ENCODE measurements around the gene TCF7L1.
"Not testable (repeated sequence)": the region's sequence is repeated elsewhere in the genome, so short reads cannot be mapped to it uniquely, and the experiment has no call there.

TCF7L1 gene

DNA sequence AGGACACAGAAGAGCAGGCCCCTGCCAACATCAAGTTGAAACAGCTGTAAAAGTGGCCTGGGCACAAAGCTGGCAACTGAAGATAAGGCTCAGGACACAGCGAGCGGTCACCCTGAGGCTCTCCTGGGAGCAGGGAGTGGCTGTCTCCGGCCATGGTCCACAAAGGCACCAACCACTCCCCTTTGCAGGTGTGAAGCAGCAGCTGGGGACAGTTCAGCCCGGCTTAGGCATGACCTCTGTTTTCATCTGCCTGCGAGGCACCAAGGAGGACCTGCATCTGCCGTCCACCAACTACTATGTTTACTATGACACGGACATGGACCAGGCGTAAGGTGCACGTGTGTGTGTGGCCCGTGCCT lies 181.7 kb downstream of the TCF7L1 start:
- no peak for DNase-seq (ENCODE audit: low read depth in 2 of 2, low spot score in 1 of 2)

DNA sequence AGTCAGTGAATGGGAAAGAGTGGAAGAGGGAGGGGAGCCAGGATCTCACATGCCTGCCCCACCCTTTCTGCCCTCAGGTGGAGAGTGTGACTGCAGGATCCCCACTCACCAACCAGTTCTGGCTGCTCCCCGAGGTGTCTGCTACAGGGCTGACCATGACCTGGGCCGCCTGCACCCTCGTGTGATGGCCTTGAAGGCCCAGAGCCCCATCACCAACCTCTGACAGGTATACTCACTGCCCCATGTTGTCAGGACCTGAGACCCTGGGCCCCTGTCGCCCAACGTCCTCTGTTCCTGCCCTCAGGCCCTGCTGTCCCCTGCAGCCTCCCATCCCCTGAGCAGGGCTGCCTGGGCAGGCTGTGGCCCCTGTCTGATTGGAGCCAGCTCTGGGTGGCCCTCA lies 182.7 kb downstream of the TCF7L1 start:
- not testable (repeated sequence) for DNase-seq (ENCODE audit: low read depth in 2 of 2, low spot score in 1 of 2)

DNA sequence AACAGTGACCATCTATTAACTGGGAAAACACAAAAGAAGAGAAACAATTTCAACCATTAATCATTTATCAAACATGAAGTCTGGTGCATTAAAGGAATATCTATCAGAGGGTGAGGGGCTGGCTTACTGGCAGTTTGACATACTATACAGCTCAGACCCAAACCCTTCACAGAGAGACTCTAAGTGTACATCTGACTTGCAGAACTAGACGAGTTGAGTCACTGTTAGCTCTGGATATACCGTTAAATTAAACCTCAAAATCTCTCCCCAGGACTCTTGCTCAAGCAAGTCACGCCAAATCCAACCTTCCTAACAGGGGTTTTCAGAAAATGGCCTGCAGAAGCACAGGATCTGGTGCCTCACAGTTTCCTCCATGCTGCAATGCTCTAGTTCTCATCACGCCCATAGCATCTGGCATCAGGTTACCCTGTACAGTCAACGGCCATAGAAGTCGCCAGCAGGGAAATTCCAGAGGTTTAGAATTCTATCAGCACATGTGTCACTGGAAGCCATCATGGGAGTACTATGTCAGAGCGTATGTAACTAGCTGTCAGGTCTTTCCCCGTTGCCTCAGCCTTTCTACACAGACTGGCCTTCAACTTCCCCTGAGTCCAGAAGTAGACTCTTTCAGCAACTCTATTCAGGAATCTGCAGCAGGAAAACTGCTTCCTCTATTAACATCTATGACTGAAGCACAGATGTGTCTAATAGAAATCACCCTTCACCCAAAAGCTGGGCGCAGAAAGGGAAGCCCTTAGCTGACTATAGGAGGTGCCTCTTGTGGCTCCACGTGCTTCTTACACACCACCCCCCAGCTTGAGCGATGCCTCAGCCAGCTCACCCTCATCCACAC lies 185.3 kb downstream of the TCF7L1 start:
- no peak for DNase-seq (ENCODE audit: low read depth in 2 of 2, low spot score in 1 of 2)

DNA sequence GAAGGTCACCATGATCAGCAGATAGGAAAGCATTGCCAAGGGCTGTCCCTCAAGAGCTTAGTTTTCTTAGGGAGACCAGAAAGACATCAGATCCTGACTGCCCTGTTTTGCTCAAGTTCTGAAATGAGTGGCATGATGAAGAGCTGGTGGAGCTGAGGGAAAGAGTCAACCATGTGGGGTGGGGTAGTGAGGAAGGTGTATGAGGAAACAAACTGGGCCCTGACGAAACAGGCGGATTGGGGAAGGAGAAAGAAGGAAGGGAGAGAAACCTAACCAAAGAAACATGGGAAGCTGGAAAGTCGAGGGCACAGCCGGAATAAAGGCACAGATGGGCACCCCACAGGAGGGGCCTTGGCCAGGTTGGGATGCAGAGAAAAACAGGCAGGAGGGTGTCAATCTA lies 186.6 kb downstream of the TCF7L1 start:
- DNase-seq (ENCODE audit: low read depth in 2 of 2, low spot score in 1 of 2) = no peak

DNA sequence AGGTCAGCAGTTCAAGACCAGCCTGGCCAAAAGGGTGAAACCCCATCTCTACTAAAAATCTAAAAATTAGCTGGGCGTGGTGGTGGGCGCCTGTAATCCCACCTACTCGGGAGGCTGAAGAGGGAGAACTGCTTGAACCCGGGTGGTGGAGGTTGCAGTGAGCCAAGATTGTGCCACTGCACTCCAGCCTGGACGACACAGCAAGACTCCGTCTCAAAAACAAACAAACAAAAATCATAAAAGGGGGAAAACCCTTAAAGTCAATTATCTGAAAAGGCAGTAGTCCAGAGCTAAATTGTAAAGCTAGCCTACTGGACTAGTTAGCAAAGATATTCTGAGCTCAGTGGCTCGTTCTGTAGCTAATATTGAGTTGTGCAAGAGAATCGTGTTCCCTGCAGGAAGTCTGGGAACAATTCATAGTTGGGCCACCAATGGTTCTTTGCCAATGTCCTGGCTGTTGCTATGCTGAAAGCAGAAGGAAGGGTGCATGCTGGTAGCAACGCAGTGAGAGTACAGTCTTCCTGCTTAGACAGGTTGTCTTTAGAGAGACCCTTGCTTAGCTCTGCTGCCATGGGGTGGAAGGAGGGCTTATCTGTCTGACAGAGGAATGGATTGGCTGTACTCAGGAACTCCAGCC lies 190.3 kb downstream of the TCF7L1 start:
- no peak for DNase-seq (ENCODE audit: low read depth in 2 of 2, low spot score in 1 of 2)

DNA sequence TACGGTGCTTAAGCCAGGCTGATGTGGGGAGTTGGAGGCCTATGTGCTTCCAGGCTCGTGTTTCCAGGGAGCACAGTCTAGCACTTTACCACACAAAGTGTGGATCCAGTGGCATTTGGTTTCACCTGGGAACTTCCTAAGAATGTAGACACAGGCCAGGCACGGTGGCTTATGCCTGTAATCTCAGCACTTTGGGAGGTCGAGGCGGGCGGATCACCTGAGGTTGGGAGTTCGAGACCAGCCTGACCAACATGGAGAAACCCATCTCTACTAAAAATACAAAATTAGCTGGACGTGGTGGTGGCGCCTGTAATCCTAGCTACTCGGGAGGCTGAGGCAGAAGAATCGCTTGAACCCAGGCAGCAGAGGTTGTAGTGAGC lies 190.8 kb downstream of the TCF7L1 start:
- DNase-seq (ENCODE audit: low read depth in 2 of 2, low spot score in 1 of 2) = not testable (repeated sequence)

DNA sequence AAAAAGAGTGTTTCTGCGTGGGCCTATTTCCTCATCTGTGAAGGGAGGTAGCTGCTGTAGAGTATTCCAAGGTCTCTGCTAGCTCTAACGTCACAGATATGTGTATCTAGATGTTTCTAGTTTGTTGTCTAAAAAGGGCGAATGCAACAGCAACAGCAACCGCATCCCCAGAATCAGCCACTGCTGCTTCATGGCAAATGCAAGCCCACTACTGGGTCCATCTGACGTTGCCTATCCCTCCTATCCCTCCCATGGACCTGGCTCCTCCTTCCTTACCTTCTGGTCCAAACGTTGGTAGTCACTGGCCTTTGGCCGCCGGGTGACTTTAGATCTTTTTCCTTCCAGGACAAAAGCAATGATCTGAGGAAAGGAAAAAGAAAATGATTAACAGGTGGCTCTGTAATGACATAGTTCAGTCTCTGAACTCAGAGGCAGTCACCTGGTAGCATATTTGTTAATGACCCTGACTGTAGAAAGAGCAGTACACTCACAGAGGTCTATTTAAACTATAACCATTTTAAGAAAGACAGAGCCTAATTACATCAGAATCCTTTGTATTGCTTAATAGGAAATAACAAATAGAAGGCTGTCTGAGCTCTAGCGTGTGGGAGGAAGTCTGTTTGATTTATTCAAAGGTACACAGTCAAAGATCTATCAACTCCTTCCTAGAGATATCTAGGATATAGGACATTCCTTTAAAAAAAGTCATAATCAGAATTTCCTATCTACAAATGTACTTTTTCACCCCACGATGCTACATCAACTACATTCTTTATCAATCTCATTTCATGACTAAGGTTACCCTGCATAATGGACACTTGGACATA lies 191.7 kb downstream of the TCF7L1 start:
- no peak for DNase-seq (ENCODE audit: low read depth in 2 of 2, low spot score in 1 of 2)

DNA sequence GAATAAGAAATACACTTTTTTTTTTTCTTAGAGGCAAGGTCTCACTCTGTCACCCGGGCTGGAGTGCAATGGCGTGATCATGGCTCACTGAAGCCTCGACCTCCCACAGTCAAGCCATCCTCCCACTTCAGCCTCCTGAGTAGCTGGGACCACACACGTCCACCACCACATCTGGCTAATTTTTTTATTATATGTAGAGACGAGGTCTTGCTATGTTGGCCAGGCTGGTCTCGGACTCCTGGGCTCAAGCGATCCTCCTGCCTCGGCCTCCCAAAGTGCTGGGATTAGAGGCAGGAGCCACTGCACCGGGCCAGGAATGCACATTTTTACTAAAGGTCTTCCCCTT lies 192.2 kb downstream of the TCF7L1 start:
- no peak for DNase-seq (ENCODE audit: low read depth in 2 of 2, low spot score in 1 of 2)

DNA sequence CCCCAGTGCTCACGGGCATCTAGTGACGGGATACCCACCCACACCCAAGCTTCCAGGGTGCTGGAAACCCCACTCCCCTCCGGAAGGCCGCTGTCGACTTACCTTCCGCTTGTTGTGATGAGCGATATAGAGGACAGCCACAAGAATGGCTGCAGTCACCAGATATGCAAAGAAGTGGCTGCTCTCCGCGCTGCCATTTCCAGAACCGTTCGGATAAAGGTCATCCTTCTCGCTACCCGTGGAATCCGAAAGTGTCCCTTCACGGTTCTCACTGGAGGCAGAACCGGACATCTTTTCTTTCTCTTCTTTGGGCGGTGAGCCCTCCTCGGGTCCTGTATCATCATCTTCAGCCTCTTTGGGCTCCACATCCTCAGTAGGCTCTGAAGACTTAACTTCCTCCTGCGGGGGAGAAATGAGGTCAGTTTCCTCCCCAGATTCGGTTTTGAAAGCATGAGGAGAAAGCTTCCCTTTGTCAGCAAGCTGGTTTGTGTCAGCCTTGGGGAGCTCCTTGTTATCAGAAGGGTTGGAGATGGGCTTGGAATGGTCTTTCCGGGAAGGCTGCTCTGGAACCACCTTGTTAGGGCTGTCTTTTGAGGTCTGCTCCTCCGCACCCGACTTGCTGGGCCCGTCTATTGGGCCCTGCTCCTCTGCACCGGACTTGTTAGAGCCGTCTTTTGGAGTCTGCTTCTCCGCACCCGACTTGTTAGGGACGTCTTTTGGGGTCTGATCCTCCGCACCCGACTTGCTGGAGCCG lies 193.4 kb downstream of the TCF7L1 start:
- no peak for DNase-seq (ENCODE audit: low read depth in 2 of 2, low spot score in 1 of 2)

DNA sequence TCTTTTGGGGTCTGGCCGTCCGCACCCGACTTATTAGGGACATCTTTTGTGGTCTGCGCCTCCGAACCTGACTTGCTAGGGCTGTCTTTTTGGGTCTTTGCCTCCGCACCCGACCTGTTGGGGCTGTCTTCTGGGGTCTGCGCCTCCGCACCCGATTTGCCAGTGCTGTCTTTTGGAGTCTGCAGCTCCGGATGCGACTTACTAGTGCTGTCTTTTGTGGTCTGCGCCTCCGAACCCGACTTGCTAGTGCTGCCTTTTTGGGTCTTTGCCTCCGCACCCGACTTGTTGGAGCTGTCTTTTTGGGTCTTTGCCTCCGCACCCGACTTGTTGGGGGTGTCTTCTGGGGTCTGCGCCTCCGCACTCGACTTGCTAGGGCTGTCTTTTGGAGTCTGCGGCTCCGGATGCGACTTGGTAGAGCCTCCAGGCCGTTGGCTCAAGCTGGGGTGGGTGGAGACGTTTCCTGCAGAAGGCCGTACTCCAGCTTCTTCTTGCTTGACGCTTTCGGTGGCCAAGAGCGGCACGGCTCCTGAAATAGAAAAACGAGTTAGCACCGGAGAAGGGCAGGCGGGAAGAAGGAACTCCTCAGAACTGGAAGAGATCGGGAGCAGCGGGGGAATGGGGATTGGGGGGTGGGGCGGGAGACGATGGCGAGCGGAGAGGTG lies 194.1 kb downstream of the TCF7L1 start:
- no peak for DNase-seq (ENCODE audit: low read depth in 2 of 2, low spot score in 1 of 2)

DNA sequence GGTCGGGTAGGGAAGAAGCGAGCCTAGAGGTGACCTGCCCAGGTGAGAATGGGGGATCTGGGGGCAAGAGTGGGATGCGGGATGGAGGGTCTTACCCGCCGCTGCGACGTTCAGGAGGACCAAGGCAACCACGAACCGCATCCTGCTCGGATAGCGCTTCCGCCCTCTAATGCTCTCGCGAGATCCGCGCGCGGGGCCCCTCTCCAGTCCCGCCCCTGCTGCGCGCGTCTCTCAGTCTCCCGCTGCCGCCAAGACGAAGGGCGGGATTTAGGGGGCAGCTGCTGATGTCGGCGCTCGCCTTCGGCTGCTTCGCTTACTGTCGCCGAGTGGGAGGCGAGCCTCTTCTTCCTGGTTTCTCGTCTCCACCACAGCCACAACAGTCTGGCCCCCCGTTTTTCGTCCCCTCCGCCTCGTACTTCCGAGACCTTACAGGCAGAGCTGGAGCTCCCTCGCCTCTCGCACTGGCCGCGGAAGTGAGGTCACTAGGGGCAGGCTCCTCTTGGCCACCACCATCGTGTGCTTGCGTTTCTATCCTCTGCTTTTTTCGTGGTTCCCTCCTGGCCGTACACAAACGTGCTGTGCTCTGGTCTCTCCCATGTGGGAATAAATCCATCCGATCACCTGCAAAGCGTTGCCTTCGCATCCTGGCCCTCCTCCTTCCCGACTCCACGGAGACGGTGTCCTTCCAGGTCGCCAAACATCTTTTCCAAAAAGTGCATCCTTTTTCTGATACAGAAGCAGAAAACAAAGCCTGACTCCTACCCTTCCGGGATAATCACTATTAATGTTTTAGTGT lies 194.8 kb downstream of the TCF7L1 start, which contains the start of gene TGOLN2:
TGOLN2 (minus strand) TSS at position 168 of the 796 bp plus-strand sequence; CDS start at position 141, 27 bp downstream.
- peak; percentile 77 to 87 for DNase-seq (ENCODE audit: low read depth in 2 of 2, low spot score in 1 of 2)

DNA sequence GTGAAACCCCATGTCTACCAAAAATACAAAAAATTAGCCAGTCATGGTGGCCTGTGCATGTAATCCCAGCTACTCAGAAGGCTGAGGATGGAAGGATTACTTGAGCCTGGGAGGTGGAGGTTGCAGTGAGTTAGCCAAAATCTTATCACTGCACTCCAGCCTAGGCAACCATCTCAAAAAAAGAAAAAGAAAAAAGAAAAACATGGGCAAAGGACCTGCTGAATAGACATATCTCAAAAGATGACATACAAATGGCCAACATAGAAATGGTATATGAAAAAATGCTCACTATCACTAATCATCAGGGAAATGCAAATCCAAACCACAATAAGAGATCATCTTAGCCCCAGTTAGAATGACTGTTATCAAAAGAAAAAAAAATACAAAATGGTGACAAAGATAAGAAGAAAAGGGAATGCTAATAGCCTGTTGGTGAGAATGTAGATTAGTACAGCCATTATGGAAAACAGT lies 196.0 kb downstream of the TCF7L1 start:
- no peak for DNase-seq (ENCODE audit: low read depth in 2 of 2, low spot score in 1 of 2)

DNA sequence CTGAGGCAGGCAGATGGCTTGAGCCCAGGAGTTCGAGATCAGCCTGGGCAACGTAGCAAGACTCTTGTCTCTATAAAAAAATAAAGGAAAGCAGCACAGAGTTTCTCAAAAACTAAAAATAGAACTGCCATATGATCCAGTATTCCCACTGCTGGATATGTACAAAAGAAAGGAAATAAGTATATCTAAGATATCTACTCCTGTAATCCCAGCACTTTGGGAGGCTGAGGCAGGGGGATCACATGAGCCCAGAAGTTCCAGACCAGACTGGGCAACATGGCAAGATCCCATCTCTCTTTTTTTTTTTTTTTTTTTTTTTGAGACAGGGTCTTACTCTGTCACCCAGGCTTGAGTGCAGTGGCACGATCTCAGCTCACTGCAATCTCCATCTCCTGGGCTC lies 196.5 kb downstream of the TCF7L1 start:
- DNase-seq (ENCODE audit: low read depth in 2 of 2, low spot score in 1 of 2) = not testable (repeated sequence)

DNA sequence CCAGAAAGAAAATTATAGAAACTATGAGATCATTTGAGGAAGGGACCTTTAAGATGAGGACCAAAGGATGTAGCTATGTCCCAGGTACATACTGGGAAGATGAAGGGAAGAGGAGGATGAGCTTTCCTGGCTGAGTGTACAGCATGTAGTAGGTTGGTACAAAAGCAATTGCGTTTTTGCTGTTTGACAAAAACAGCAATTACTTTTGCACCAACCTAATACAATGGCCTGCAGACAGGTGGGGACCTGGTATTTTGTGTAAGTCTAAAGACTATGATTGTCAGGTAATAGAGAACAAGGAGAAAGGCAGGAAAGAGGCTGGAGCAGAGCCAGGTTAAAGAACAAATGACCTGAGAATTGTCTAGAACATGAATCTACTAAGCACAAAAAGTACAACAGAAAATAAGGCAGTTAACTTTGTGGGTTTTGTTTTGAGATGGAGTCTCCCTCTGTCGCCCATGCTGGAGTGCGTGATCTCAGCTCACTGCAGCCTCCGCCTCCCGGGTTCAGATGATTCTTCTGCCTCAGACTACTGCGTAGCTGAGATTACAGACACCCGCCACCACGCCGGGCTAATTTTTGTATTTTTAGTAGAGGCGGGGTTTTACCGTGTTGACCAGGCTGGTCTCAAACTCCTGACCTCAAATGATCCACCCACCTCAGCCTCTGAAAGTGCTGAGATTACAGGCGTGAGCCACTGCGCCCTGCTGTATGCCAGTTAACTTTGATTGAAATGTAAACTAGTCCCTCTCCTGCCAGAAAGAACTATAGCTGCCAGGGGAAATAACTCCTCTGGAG lies 197.8 kb downstream of the TCF7L1 start:
- no peak for DNase-seq (ENCODE audit: low read depth in 2 of 2, low spot score in 1 of 2)

DNA sequence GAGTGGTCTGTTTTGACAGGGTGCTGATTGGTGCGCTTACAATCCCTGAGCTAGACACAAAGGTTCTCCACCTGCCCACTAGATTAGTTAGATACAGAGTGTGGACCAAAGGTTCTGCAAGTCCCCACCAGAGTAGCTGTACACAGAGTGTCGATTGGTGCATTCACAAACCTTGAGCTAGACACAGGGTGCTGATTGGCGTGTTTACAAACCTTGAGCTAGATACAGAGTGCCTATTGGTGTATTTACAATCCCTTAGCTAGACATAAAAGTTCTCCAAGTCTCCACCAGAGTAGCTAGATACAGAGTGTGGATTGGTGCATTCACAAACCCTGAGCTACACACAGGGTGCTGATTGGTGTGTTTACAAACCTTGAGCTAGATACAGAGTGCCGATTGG lies 200.7 kb downstream of the TCF7L1 start:
- not testable (repeated sequence) for DNase-seq (ENCODE audit: low read depth in 2 of 2, low spot score in 1 of 2)

DNA sequence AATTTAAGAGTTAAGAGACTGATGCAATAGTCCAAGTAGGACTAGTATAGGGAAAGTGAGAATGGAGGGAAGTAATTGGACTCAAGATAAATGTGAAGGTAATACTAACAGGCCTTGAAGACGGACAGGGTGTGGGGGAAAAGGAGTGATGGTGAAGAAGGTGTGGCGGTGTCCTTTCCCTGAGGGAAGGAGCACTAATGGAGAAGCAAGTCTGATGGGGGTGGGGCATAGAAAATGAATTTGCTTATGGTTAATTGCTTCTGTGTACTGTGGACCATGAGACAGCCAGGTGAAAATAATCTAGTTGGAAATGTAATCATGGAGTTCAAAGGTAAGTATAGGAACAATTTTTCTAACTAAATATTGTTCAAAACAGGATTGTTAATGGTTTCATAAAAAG lies 201.7 kb downstream of the TCF7L1 start:
- no peak for DNase-seq (ENCODE audit: low read depth in 2 of 2, low spot score in 1 of 2)

DNA sequence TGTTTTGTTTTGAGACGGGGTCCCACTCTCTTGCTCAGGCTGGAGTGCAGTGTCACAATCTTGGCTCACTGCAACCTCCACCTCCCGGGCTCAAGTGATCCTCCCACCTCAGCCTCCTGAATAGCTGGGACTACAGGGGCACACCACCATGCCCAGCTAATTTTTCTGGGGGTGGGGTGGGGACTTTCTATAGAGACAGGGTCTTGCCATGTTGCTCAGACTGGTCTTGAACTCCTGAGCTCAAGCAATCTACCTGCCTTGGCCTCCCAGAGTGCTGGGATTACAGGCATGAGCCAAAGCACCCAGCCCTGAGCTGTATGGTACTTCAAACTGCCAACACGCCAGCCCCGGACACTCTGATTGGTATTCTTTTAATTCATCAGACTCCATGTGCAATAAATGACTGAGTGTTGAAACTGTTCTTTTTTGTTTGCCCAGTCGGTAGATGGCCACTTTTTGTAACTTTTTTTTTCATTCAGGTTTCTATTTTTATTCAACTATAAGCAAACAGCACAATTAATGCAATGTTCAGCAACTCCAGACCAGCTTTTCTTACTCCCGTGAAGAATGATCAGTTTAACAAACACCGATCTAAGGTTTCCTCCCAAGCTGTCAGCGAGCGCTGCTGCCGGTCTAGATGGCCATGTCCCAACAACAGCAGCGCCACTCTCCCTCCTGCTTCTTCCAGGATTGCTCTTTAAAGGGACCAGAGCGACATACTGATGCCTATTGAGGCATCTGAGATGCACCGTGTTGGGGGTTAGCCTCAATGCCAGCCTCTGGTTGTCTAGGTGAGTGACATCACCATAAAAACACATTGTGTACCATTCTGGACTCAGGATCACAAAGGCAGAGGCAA lies 207.1 kb downstream of the TCF7L1 start:
- DNase-seq (ENCODE audit: low read depth in 2 of 2, low spot score in 1 of 2) = no peak
